ENCODE data around the gene SYNDIG1. TPM values are rescaled to one million over a fixed set of nuclear protein-coding genes. Genes with fewer than 3 reads are reported as not detected.

SYNDIG1 gene
- total RNA-seq, 1 donor: 1.6 TPM

- TF ChIP-seq CTCF (IDR thresholded peaks at IDR 0.05; ENCODE audit: insufficient read depth, low read length): no peak
- no peak overlapping the region for H3K4me3 ChIP-seq (ENCODE audit: low read depth, low read length)
- DNase-seq (ENCODE audit: low read depth): no peak
Observed at GRCh38 chr20:24693466-24694156, 224.2 kb downstream of the SYNDIG1 start.

GRCh38 chr20:24694157-24694726, 224.8 kb downstream of the SYNDIG1 start:
- DNase-seq (ENCODE audit: low read depth): no peak
- no peak for TF ChIP-seq CTCF (IDR thresholded peaks at IDR 0.05; ENCODE audit: insufficient read depth, low read length)
- no peak overlapping the region for H3K4me3 ChIP-seq (ENCODE audit: low read depth, low read length)

GRCh38 chr20:24694727-24695528, 225.5 kb downstream of the SYNDIG1 start:
- DNase-seq (ENCODE audit: low read depth): no peak
- no peak overlapping the region for H3K4me3 ChIP-seq (ENCODE audit: low read depth, low read length)
- TF ChIP-seq CTCF (IDR thresholded peaks at IDR 0.05; ENCODE audit: insufficient read depth, low read length): no peak

- DNase-seq (ENCODE audit: low read depth): no peak
- TF ChIP-seq CTCF (IDR thresholded peaks at IDR 0.05; ENCODE audit: insufficient read depth, low read length): no peak
Observed at GRCh38 chr20:24695529-24696225, 226.2 kb downstream of the SYNDIG1 start.

GRCh38 chr20:24696396-24696795, 227.0 kb downstream of the SYNDIG1 start:
- no peak for DNase-seq (ENCODE audit: low read depth)
- TF ChIP-seq CTCF (IDR thresholded peaks at IDR 0.05; ENCODE audit: insufficient read depth, low read length): no peak

More at GRCh38 chr20:24695529-24696225, 226.2 kb downstream of the SYNDIG1 start:
- no peak overlapping the region for H3K4me3 ChIP-seq (ENCODE audit: low read depth, low read length)

GRCh38 chr20:24697411-24697810, 228.0 kb downstream of the SYNDIG1 start:
- no peak overlapping the region for H3K4me3 ChIP-seq (ENCODE audit: low read depth, low read length)
- DNase-seq (ENCODE audit: low read depth): no peak
- no peak for TF ChIP-seq CTCF (IDR thresholded peaks at IDR 0.05; ENCODE audit: insufficient read depth, low read length)

More at GRCh38 chr20:24696396-24696795, 227.0 kb downstream of the SYNDIG1 start:
- H3K4me3 ChIP-seq (ENCODE audit: low read depth, low read length): no peak overlapping the region
